ENCODE data around the gene SPAG16. TPM values are rescaled to one million over a fixed set of nuclear protein-coding genes. Genes with fewer than 3 reads are reported as not detected.

The SPAG16 gene
- total RNA-seq, 1 experiment from 2014 or later = 0.30 TPM

- RAD21 ChIA-PET (ENCODE audit: low non-redundant PET in 1 of 2, low total read pairs in 2 of 2, uncharacterized antibody in 2 of 2, unreplicated experiment in 2 of 2) = no interaction called here
- CTCF ChIA-PET = no interaction called here
- POLR2A ChIA-PET = no interaction called here
- no peak overlapping the region for H3K27ac ChIP-seq (ENCODE audit: low read depth, low read length)
- no peaks in the 10 kb centered on the region for H3K4me1 ChIP-seq (ENCODE audit: control insufficient read depth in 1 of 2, insufficient read depth in 2 of 2, low read length in 2 of 2)
- no peaks in the 10 kb centered on the region for H3K9me3 ChIP-seq (ENCODE audit: control insufficient read depth in 1 of 2, insufficient read depth in 1 of 2, low read depth in 1 of 2, low read length in 2 of 2)
- H3K27me3 ChIP-seq (ENCODE audit: insufficient read depth, low read length) = no peaks in the 10 kb centered on the region
- no peak overlapping the region for H3K9ac ChIP-seq (ENCODE audit: low read length)
- DNase-seq (ENCODE audit: low read depth, low spot score) = no peak
- H3K4me3 ChIP-seq (replicated peaks in 1 of 2; ENCODE audit: low read depth in 1 of 2, low read length in 2 of 2) = no peak overlapping the region
- no peak for ATAC-seq
- no peak overlapping the region for H2AFZ ChIP-seq (ENCODE audit: low read depth, low read length, poor library complexity, severe bottlenecking)
- no peaks in the 10 kb centered on the region for H3K9me2 ChIP-seq (ENCODE audit: insufficient read depth)
- intact Hi-C loops (cut with micrococcal nuclease) = no loop called here
- H3K4me2 ChIP-seq (ENCODE audit: low read length) = no peak overlapping the region
- no peaks in the 10 kb centered on the region for H4K20me1 ChIP-seq (ENCODE audit: insufficient read depth)
- no peaks in the 10 kb centered on the region for H3K36me3 ChIP-seq (ENCODE audit: control insufficient read depth in 1 of 2, insufficient read depth in 2 of 2, low read length in 2 of 2)
- TF ChIP-seq CEBPB (IDR thresholded peaks at IDR 0.05; ENCODE audit: low read depth) = 0 out of 2 replicates have a peak, but pooled peaks have one; percentile 1
- no peak for TF ChIP-seq MAX (IDR thresholded peaks at IDR 0.05)
- H3K79me2 ChIP-seq (ENCODE audit: insufficient read depth, low read length) = no peaks in the 10 kb centered on the region
- no TSS peak for BruUV-seq (replicated peaks)
Measured at GRCh38 chr2:213989207-213989606, 704.9 kb downstream of the SPAG16 start.

DNA sequence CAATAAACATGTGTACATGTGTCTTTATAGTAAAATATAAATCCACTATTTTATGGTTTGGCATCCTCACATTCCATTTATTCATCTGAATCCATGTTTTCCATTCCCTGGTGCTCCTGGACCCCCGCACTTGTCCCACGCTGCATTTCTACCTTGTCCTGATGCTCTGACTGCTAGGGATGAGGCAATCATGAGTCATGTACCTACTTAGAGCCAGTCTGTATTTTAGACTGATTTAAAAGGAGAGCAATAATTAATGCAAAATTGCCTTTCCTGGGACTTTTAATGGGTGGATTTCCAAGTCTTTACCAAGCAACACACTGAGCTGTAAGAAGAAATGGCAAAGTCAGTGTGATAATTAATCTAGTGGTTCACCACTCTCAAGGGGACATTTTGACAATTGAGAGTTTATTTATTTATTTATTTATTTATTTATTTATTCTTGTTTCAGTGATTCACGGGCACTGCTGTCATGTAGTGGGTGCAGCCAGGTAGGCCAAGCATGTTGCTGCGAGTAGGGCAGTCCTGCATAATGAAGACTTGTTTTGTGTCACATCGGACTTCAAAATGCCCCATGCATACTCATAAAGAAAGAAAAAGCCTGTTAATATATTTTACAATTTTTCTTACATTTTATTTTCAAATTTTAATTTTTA, 707.3 kb downstream of the SPAG16 start:
- RAD21 ChIA-PET (ENCODE audit: low non-redundant PET in 1 of 2, low total read pairs in 2 of 2, uncharacterized antibody in 2 of 2, unreplicated experiment in 2 of 2) = no interaction called here
- Histone ChIP-seq H3K4me1 (ENCODE audit: control insufficient read depth in 1 of 2, insufficient read depth in 2 of 2, low read length in 2 of 2) (peaks cover 0 to 14% of the 10 kb centered on the region in 2 experiments; a peak in 2 of 4 replicates), H3K9me2 (ENCODE audit: insufficient read depth) (no peaks in the 10 kb centered on the region), H3K27ac (ENCODE audit: low read depth, low read length) (no peak overlapping the region), H2AFZ (ENCODE audit: low read depth, low read length, poor library complexity, severe bottlenecking) (no peak overlapping the region), H4K20me1 (ENCODE audit: insufficient read depth) (no peaks in the 10 kb centered on the region), H3K4me3 (replicated peaks in 1 of 2; ENCODE audit: low read depth in 1 of 2, low read length in 2 of 2) (no peak overlapping the region), H3K9ac (ENCODE audit: low read length) (no peak overlapping the region), H3K27me3 (ENCODE audit: insufficient read depth, low read length) (no peaks in the 10 kb centered on the region), H3K79me2 (ENCODE audit: insufficient read depth, low read length) (no peaks in the 10 kb centered on the region), H3K9me3 (ENCODE audit: control insufficient read depth in 1 of 2, insufficient read depth in 1 of 2, low read depth in 1 of 2, low read length in 2 of 2) (no peaks in the 10 kb centered on the region), H3K4me2 (ENCODE audit: low read length) (no peak overlapping the region), H3K36me3 (ENCODE audit: control insufficient read depth in 1 of 2, insufficient read depth in 2 of 2, low read length in 2 of 2) (no peaks in the 10 kb centered on the region)
- TF ChIP-seq ATF3 (IDR thresholded peaks at IDR 0.05) = peak; percentile 42; the same call in 1 of the 2 replicates
- TF ChIP-seq JUND (IDR thresholded peaks at IDR 0.05) = peak; percentile 41; the same call in 1 of the 2 replicates
- no peak for TF ChIP-seq EZH2phosphoT487 (IDR thresholded peaks at IDR 0.05; ENCODE audit: borderline replicate concordance)
- TF ChIP-seq FOSL1 (IDR thresholded peaks at IDR 0.05; ENCODE audit: low read depth) = peak; percentile 60
- DNase-seq (ENCODE audit: low read depth, low spot score) (no peak), ATAC-seq (no peak)
- CTCF ChIA-PET = no interaction called here
- no TSS peak for BruUV-seq (replicated peaks)
- POLR2A ChIA-PET = no interaction called here
- intact Hi-C loops (cut with micrococcal nuclease) = no loop called here
